Measurements from ENCODE around the gene CA10.

CA10 gene

DNA sequence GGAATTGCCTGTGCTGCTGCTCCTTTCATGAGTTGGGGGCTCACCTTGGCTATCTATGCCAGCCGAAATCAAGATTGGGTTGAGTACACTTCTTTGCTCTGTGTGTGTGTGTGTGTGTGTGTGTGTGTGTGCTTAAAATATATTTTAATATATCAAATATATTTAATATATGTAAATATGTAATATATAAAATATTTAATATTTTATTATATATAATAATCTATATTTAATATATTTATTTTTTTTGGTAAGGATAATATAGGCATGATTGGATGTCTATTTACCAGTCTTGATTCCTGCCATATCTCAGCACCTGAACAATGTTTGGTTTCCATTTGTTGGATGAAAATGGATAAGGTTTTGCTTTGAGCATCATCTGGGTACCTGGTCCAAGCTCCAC is 399.3 kb downstream of the CA10 start:
- DNase-seq, result no peak

DNA sequence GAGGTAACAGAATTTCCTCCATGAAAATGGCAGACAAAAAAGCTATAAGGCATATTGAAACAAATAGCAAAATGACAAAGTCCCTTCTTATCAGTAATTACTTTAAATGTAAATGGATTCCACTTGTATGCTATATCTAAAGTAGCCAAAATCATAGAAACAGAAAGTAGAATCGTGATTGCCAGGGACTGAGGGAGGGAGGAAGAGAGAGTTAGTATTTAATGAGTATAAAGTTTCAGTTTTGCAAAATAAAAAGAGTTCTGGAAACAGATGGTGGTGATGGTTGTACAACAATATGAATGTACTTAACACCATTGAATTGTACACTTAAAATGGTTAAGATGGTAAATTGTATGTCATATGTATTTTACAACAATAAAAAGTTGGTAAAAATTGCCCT is 407.4 kb downstream of the CA10 start:
- DNase-seq, result no peak

DNA sequence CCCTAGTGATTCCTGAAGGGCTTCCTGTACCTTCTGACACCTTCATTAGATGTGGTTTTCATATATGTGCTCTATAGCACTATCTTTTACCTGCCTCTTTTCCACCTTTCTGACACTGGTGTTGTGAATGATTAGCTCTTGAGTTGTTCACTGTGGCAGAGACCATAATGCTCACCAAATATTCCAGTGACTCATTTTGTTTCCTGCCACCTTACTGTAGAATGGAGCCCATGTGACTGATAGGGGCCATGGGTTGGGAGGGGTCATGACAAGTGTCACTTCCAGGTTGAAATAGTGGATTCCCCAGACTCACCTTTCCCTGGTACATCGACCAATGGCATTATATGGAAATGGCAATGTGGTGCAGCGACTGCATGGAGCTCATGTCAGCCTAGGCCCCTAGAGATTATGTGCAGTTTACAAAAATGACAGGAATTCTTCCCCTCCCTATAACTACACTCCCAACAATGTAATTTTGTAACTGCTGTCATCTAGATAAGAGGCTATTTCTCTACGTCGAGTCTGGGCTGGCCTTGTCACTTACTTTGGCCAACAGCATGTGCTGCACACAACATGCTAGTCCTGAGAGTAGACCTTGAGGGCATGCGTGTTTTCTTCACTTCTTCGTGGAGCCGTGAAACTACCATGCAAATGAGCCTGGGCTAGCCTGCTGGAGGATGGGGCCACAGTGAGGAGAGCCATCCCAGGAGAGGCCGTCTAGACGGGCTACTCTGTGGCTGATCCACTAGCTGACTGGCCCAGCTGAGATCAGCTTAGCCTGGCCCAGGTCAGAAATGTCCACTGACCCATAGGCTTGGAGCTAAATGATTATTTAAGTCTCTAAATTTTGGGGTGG is 409.5 kb downstream of the CA10 start:
- peak; percentile 66 for DNase-seq

DNA sequence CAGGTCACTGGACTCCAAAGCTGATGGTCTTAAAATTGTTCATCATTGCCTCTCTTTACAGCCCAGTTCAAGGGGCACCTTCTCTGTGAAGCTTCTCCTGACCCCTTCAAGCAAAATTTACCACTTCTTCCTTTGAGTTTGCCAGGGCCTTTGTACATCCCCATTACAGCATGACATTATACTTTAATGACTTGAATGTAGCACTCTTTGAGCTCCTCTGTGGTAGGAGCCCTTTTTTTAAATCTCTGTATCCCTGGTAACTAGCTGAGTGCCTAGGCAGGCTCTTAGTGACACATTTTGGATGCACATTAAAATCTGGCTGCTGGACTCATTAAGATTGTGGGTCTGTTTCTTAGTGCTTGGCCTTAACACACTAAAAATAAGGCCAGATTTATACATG is 412.1 kb downstream of the CA10 start:
- no peak for DNase-seq

DNA sequence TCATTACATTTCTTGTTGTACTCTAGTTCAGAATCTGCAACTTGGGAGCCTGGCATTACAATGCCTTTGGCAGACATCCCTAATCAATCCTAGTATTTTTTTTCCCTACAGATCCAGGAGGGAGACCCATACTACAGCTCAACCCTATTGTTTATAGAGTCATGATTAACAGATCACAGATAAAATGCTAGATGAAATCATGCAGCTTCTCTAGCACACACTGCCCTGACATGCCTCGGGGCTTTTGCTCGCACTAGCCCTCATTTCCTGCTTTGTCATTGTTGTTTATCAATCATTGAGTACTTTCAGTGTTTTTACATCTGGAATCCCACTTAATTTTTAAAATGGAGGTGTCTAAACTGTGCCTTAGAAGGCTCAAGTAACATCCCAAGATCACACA is 412.5 kb downstream of the CA10 start:
- no peak for DNase-seq

DNA sequence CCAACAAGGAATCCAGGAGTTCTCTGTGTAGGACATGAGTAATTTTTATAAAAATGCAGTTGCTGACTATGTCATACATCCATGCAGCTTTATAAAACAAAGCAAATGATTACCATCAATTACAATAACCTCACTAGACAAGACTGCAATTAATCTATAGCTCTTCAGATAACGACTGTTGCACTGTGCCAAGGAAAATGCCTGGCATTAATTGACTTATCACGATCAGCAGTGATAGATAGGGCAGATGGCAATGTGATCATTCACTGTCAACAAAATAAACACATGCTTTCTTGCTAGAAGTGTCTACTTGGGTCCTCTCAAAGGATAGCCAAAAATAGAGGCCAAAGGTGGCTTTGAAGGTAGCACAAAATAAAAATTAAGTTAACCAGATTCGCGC is 415.0 kb downstream of the CA10 start:
- DNase-seq, result no peak

DNA sequence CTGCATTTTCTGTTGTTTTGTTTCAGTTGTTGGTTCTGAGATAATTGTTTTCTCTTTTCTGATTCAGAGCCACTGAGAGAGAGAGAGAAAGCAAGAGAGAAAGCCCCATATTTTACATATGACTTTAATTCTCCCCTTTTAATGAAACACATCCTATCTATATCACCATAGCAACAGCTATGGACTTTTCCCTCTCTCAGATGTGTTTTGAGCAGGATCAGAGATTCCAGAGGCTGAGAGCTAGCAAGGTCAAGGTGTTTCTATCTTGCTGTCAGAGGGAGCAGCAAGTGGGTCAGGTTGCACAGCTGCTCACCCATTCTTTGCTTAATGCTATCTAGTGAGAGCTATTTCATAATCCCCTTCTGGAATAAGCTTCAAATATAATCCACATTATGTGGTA is 415.9 kb downstream of the CA10 start:
- DNase-seq, result no peak

DNA sequence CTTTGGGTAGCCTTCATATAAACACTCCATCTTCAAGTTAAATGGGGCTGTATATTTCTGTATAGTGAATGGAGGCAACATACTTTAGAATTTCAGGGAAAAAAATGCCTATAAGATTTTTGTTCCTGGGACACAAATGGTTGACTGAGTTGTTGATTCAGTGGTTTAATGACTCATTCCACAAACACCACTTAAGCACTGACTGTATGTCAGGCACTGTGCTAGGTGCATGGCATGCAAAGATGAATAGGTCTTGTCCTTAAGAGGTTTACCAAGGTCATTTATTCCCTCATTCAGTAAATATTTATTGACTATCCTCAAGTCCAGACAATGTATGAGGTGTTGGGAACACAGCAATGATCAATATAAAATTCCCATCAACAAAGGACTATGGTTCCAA is 417.1 kb downstream of the CA10 start:
- DNase-seq, result no peak

DNA sequence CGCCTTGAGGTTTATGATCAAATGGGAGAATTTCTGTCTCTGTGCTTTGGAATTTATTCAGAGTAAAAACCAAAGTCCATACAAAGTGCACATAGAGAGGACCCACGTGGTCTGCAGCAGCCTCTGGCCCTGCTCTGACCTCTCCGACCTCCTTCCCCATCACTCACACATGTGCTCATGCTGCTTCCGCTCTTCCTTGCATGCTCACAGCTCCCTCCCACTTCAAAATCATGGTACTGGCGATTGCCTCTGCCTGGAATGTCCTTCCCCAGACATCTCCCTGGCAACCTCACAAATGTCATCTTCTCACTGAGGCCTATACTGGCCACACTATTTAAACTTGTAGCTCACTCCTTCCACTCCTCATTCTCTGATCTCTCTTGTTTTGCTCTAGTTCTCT is 418.0 kb downstream of the CA10 start:
- DNase-seq, result no peak

DNA sequence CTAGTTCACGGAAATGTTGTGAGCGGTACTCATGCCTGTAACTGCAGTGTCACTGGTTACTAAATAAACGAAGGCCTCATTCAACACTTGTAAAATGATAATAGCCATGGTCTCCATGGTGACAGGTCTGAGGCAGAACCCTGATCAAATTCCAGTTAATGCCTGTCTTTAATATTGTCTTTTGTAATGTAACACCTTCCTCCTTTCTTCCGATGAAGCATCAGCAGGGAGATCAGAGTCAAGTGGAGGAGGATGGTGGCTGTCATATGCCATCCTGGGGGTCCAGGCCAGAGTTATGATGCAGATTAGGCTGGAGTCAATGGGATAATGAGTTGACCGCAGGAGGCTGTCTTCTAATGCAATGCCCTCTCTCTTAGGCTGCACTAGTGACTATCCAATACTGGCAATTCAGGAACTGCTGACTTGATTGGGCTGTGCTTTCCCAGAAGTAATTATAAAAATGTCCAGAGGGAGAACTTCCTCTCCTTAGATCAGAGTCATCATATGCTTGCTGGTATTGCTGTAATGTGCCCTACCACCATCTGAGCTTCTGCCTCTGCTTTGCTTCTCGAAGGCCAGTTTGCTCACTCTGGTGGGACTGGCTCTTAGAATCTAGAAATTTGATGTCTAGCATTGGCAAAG is 419.1 kb downstream of the CA10 start:
- DNase-seq, result no peak

DNA sequence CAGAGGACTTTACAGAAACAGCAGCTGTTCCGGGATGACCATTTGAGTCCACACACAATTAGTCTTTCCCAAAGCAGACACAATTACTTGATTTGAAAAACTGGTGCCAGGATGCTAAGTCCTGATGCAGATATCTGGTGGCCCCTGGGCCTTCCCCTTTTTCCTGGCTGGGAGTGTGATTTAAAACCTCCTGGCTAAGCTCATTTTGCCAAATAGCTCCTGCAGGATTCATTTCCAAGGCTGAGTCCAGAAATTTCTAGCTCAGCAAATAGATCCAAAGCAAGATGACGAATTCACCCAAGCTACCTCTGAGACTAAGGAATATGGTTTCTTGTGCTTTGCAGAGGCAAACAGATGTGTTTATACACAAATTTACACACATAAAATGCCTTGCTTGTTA is 422.2 kb downstream of the CA10 start:
- no peak for DNase-seq

DNA sequence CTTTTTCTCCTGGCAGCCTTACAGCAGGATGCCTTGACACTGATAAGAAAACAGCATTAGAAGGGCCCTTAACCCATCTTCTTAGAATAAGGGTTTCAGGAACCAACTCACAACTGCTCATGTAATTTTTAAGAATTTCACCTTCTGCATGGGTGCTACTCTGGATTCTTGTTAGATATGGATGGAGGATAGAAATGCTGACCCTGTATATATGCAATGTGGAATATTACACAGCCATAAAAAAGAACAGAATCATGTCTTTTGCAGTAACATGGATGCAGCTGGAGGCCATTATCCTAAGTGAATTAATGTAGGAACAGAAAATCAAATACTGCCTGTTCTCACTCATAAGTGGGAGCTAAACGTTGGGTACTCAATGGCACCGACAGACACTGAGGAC is 423.5 kb downstream of the CA10 start:
- DNase-seq, result no peak

DNA sequence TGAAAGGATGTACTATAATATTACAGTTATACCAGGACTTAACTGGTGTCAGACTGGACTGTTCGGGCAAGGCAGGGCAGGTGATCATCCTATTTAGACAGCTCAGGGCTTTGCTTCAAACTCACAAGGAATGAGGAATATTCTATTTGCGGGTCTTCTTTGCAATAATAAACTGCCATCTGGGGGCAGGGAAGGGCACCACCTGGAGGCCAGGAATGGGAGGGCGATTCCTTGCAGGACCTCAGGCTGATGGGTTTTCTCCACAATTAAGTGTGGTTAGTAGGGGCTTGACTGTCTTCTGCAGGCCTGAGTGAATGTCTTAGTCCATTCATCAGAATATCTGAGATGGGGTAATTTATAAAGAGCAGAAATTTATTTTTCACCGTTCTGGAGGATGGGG is 424.1 kb downstream of the CA10 start:
- peak; percentile 65 for DNase-seq

DNA sequence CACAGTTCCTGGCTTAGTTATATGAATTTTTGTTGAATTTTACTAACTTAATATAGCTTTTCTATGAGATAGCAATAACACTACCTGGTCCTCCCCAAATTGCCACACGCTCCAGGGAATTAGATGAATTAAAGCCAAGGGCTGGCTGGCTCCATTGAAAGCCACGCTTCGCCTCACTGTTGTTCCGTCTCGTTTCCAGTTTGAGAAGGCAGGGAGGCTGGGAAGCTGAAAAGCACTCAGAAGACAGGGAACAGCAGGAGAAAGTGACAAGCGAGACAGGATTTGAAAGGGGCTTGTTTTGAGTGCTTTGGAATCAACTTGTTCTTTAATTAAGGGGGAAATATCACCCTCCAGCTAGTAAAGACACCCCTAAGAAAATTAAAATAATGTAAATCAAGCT is 425.3 kb downstream of the CA10 start:
- DNase-seq, result no peak

DNA sequence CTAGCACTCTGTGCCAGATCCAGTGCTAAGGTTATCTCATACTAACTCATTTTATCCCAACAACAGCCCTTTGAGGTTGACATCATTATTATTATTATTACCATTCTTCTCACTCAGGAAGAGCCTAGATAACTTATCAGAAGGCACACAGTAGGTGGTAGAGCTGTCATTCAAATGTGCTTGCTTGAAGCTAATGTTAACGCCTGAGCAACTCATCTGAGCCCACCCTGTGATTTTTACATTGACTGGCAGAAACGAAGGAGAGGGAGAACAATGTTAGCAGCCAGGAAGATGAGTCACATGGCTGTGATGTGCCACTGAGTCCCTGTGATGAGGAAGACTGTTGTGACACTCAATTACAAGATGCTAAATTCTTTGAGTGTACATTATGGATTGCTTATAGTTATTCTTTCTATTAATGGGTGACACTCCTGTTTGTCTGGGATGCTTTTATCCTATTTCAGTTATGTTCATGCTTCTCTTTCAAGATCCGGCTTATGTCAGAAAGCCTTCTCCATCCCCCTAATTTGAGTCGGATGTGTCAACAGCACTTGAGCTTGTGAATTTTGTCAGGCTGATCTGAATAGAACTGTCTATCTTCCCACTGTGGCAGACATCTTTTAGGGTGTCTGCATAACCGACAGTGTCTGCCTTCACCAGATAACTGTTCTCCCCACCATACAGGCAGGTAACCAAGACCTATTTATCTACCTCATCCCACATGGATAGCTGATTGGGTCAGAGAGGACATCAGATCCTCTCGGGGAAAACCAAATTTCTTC is 426.4 kb downstream of the CA10 start:
- no peak for DNase-seq

DNA sequence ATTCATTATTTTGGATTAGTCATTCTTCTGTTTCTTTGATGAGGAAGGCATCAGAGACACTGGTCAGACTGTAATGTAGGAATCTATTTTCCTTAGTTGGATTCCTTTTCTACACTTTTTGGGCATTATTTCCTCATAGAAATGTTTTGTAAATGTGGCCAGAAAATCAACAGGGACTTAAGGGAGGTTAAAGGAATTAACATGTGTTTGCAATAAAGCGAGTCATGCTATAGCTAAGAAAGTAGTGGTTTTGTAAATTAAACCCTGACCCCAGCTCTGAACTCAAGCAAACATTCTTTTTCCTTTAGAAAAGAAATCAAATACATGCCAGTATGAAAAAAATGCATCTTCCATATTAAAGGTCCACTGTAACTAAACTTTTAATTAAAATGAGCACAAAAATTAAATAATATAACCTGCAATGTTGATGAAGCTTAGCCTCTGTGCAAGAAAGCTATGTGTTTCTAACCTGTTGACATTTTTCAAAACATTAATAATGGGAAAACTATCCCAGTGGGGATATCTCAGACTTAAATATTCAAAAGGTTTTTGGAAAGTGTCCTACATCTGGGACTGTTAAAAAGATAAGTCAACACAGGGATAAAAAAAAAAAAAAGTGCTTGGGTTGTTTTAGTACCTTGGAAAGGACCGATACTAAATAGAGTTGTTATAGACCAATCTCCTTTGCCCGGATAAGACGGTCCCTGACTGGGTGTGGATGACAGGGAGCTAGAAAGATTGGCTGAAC is 428.0 kb downstream of the CA10 start:
- DNase-seq, result no peak

DNA sequence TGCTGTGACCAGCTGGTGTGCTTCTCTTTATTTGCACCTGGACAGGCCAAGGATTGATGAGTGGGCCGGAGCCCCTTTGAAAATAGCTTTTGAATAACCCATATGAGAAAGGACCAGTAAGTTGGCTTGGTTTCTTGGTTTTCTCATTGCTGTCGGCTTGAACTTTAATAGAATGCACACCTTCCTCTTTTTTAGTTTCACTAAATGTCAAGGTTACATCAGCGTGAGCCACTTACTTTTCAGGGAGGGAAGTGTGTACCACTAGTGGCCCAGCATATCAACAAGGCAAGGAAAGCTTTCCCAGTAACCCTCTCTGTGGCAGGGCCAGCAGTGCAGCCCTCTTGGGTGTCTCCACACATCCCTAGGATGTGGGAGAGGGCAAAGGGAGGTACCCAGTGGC is 433.3 kb downstream of the CA10 start:
- no peak for DNase-seq

DNA sequence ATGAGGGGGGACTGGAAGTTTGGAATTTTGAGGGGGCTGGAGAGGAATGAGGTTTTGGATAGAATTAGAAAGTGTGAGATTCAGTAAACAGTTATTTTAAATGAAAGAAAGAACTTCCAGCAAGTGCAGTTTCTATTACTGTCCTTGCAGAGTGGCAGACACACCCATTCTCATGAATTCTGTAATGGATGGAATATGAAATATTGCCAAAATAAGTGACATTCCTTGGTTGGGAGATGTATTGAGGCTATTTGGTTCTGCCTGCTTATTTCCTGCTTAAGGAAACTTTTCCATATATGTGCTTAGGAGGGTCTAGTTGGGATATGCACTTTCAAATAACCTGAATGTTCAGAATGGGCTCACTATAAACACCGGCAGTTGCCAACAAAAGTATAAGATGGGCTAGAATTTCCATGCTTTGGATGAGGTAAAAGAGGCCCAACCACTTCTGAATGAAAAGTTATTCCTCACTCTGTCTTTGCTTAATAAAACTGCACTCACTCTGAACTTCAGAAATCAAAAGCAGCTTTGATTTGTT is 434.4 kb downstream of the CA10 start:
- no peak for DNase-seq

DNA sequence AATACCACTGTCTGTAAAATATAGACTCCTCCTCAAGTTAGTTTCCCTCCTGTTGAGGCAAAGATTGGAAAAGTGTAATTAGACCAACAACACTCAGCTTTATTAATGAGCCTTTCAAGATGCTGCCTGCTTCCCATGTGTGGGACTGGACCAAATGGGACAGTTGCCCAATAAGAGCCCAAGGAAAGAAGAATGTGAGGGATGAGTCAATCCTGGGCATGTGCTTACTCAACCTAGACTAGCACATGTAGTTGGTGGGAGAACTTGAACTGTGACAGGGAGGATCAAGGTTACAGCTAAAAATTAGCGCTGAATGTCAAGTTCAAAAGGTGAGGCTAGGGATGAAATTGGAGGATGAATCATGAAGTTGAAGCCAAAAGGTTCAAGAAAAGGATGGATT is 435.5 kb downstream of the CA10 start:
- DNase-seq, result no peak

DNA sequence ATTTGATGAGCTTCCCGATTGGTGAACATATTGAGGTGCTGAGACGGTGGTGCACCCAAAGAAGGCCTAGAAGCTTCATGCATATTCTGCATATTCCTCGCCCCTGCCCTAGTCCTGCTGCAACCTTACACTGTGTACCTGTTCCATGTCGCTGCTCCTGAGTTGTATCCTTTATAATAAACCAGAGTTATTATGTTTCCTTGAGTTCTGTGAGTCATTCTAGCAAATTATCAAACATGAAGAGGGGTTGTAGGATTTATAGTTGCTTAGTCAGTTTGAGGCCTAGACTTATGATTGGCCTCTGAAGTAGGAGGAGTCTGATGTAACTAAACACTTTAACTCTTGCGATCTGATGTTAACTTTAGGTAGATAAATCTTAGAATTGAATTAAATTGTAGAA is 436.8 kb downstream of the CA10 start:
- DNase-seq, result peak; percentile 14

DNA sequence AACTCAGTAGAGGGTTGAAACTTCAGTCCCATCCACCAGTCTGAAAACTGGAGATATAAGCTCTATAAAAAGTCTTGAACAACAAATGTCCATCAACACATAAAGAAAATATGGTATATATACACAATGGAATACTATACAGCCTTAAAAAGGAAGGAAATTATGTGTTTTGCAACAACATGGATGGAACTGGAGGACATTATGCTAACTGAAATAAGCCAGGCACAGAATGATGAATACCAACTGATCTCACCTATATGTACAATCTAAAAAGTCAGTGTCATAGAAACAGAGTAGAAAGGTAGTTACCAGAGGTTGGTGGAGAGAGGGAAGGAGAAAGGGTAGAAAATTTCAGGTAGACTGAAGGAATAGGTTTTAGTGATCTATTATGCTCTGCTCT is 438.1 kb downstream of the CA10 start:
- no peak for DNase-seq

DNA sequence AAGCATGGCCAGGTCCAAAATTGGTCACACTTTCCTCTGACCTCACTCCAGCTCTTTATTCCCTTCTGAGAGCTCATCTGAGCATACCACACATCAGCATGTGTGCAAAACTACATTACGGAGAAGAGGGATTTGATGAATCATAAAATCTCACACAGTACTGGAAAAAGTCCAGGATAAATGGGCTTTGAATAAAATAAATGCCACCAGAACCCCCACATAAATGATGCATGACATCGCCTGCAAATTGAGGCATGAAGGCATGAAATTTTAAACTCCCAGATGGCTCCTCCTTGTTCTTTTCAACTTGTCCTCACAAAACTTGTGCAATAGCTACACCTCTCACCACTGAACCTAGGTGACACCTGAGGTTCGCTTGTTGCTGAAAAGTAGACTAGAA is 439.5 kb downstream of the CA10 start:
- no peak for DNase-seq

DNA sequence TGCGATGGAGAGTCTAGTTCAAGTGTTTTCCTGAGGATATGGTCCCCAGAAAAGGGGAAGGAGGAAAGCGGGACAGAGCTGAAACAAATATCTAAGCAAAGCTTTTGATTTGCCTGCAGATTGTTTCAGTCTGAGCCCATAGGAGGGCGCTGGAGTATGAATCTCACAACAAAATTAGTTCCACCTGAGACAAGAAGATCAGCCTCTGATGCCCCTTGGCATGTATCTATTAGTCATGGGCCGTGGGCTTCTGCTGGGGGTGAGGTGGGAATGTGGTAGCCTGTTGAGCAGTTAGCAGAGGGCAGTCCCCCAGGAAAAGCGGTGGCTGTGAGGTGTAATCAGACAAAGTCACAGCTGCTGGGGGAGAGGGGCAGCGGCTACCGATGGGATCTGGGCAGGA is 446.9 kb downstream of the CA10 start:
- DNase-seq, result no peak

Measured in islet precursor cell (in vitro differentiated cells).